Right lobe of liver (tissue), 6 donors: Measurements from ENCODE around the gene ANKH. TPM values are rescaled to one million over a fixed set of nuclear protein-coding genes. Genes with fewer than 3 reads are reported as not detected.

ENCODE experiments used
- ATAC-seq, 4 donors: fragments of 200-7000 bp; cut with Tn5 transposase; one replicate each; pipeline ENCODE4 v1.9.1; 2020; ENCODE audit warnings: mild to moderate bottlenecking in 4 of 4, moderate library complexity in 4 of 4
- DNase-seq, 3 donors: peaks; one replicate each; pipeline ENCODE4 v3.0.0-alpha.2; 2020
- H3K27ac ChIP-seq, 3 donors: fragments of 200-600 bp; one replicate each; pipeline ENCODE4 v1.8.0; 2022
- H3K27me3 ChIP-seq, 2 donors: fragments of 200-600 bp; one replicate each; pipeline ENCODE4 v1.8.0; 2022
- H3K36me3 ChIP-seq, 4 donors: fragments of 200-600 bp; sonication (generic) in 1 of 4; one replicate each; pipeline versions ENCODE4 v1.5.1 to v1.8.0; 2017 to 2022; ENCODE audit warnings: control low read depth in 1 of 4
- H3K4me1 ChIP-seq, 4 donors: fragments of 200-600 bp; sonication (generic) in 1 of 4; one replicate each; pipeline versions ENCODE4 v1.5.1 to v1.8.0; 2017 to 2022; ENCODE audit warnings: control low read depth in 1 of 4
- H3K4me3 ChIP-seq, 3 donors: fragments of 200-600 bp; one replicate each; pipeline ENCODE4 v1.8.0; 2022
- H3K9me3 ChIP-seq, 4 donors: fragments of 200-600 bp; sonication (generic) in 1 of 4; one replicate each; pipeline versions ENCODE4 v1.5.1 to v1.8.0; 2017 to 2022; ENCODE audit warnings: control low read depth in 1 of 4
- POLR2A ChIP-seq: fragments of 450-650 bp; IDR thresholded peaks from one replicate; pipeline ENCODE4 v1.6.1; 2017; ENCODE audit warnings: antibody characterized with exemption, mild to moderate bottlenecking
- WGBS: methylation state at CpG from one replicate; pipeline ENCODE4 v1.1.6; 2018; ENCODE audit warnings: low coverage, low lambda C conversion rate; ENCODE audit not compliant: insufficient coverage; ENCODE audit errors: missing lambda C conversion rate; 5-methylcytosine and 5-hydroxymethylcytosine counted together
- intact Hi-C, 2 donors: fragments of 100-400 bp; cut with DNase I; formaldehyde crosslinking; loops; one replicate each; pipeline versions ENCODE4 v1.11.2 to v1.14.1; 2022
- total RNA-seq, 6 experiments: library from RNA; depleted of rRNA in 2 of 6; stranded (reverse); fragments of >200 nt in 2 of 6; fragmentation: NEBNext Ultra II Directional in 3 of 6; extraction: Animal tissue kit (Norgen Biotek cat#: 25700) in 3 of 6; gene quantifications; one replicate each; pipeline versions ENCODE4 v1.1.0 to v1.2.4, GENCODE V29; 2016 to 2023
- TF ChIP-seq, protein P1 (sequence below), 4 donors: fragments of 200-600 bp in 3 of 4; fragments of 450-650 bp in 1 of 4; IDR thresholded peaks; one replicate each; pipeline versions ENCODE4 v1.5.1 to v1.8.0; 2016 to 2022; ENCODE audit warnings: antibody characterized with exemption in 4 of 4, mild to moderate bottlenecking in 2 of 4
- donor health status: DM: no; HTN: yes; CAD: no.
- donor health status: DM: no; HTN: no; CAD: no.
- donor health status: DM: no; HTN: no; CAD: no.
- donor health status: DM: no; HTN: yes; CAD: no.
- donor health status: DM: no; HTN: yes; CAD: no.

The ANKH gene
- total RNA-seq, 6 experiments from 2014 or later = 38.5 to 121 (median 61.9) TPM

DNA sequence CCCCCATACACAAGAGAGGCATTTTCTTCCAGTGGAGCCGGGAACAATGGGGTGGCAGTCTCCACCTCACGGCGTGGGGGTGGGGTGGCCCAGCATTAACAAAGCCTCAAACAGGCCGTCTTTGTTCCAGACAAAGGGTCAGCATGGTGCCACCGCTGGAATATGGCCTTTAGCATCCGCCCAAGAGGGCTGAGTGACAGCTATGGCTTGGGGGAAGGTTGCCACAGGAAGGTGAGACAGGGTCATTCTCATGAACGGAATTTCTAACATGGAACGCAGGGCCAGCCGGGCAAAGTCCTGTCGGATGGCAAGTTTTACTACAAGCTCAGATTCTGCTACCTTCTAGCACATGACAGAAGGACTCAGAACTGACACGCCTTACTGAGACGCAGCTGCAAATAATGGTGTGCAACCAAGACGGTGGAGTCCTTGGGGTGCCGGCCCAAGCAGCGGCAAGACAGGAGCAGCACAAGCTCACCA lies 143.1 kb downstream of the ANKH start:
- ATAC-seq (peak; percentile 87 to 94 (median 90)), DNase-seq (peak; percentile 76 to 90 (median 89))
- H3K4me1 ChIP-seq = peaks cover 0 to 19% (median 9%) of the 10 kb centered on the region in 4 donors
- no peaks in the 10 kb centered on the region for H3K9me3 ChIP-seq
- no peaks in the 10 kb centered on the region for H3K27me3 ChIP-seq
- no peak overlapping the region for H3K4me3 ChIP-seq
- WGBS = 31% methylated on average over 8 of the region's 15 CpGs
- no peaks in the 10 kb centered on the region for H3K36me3 ChIP-seq
- intact Hi-C loops = loop anchor here in 1 of 2 donors (5.0 kb wide), 1 partner anchor 274 kb away; no protein-coding TSS in a partner anchor
- TF ChIP-seq POLR2A = no peak
- TF ChIP-seq, protein P1, sequence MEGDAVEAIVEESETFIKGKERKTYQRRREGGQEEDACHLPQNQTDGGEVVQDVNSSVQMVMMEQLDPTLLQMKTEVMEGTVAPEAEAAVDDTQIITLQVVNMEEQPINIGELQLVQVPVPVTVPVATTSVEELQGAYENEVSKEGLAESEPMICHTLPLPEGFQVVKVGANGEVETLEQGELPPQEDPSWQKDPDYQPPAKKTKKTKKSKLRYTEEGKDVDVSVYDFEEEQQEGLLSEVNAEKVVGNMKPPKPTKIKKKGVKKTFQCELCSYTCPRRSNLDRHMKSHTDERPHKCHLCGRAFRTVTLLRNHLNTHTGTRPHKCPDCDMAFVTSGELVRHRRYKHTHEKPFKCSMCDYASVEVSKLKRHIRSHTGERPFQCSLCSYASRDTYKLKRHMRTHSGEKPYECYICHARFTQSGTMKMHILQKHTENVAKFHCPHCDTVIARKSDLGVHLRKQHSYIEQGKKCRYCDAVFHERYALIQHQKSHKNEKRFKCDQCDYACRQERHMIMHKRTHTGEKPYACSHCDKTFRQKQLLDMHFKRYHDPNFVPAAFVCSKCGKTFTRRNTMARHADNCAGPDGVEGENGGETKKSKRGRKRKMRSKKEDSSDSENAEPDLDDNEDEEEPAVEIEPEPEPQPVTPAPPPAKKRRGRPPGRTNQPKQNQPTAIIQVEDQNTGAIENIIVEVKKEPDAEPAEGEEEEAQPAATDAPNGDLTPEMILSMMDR (IDR thresholded peaks at IDR 0.05) = no peak
- peak overlapping the region; percentile 72 to 93 (median 83) for H3K27ac ChIP-seq

DNA sequence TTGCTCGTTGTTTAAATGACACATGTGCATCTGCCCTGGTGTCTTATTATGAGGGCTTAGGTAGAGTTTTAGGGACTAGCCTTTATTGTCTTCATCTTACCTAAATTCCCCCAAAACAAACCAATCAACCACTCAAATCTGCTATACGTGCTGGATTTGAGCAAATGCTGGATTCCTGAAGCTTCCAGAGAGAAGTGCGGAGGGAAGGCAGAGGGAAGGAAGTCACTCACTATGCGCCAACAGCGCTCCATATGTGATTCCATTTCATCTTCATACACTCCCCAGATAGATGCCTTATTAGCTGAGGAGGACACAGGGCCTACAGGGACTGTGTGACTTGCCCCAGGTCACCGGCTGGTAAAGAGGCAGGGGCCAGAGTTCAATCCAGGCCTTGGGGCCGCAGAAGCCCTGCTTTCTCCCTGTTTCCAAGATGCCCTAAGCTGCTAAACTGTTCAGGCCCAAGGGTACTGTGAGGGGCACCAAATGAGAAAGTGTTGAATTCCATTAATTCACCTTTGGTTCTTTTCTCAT lies 143.6 kb downstream of the ANKH start:
- no peak overlapping the region for H3K4me3 ChIP-seq
- ATAC-seq (peak; percentile 5 to 38 (median 22)), DNase-seq (no peak)
- H3K4me1 ChIP-seq = peaks cover 0 to 19% (median 9%) of the 10 kb centered on the region in 4 donors
- no peak for TF ChIP-seq POLR2A
- TF ChIP-seq, protein P1 (IDR thresholded peaks at IDR 0.05) = no peak
- H3K27me3 ChIP-seq = no peaks in the 10 kb centered on the region
- H3K36me3 ChIP-seq = no peaks in the 10 kb centered on the region
- H3K27ac ChIP-seq = peak overlapping the region in 2 of 3 donors; percentile 83 to 93
- no peaks in the 10 kb centered on the region for H3K9me3 ChIP-seq
- intact Hi-C loops = loop anchor here in 1 of 2 donors (5.0 kb wide), 1 partner anchor 274 kb away; no protein-coding TSS in a partner anchor
- WGBS = 53% methylated on average over 6 of the region's 7 CpGs

DNA sequence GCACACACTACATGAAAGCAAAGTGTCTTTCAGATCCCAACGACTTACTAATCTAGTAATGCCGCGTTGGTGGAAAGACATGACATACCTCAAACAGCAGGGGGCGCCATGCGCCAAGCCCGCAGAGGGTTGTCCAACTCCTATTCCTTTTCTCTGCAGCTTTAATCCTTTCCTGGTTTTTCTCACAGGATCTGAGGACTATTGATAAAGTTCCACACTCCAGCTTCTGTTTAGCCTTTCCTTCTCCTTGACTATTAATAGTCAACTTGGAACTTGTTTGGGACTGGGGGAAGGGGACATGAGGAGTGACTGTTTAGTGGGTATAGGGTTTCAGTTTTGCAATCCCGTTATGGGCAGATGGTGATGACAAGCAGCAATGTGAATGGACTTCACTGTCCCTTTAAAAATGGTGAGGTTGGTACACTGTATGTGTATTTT lies 144.1 kb downstream of the ANKH start:
- ATAC-seq (peak; percentile 73 to 80 (median 78)), DNase-seq (peak; percentile 80 to 83 (median 83))
- intact Hi-C loops = loop anchor here in 1 of 2 donors (5.0 kb wide), 1 partner anchor 275 kb away; no protein-coding TSS in a partner anchor
- H3K4me1 ChIP-seq = peaks cover 0 to 19% (median 9%) of the 10 kb centered on the region in 4 donors
- H3K9me3 ChIP-seq = no peaks in the 10 kb centered on the region
- no peaks in the 10 kb centered on the region for H3K36me3 ChIP-seq
- H3K4me3 ChIP-seq = no peak overlapping the region
- peak overlapping the region in 2 of 3 donors; percentile 83 to 93 for H3K27ac ChIP-seq
- no peaks in the 10 kb centered on the region for H3K27me3 ChIP-seq
- TF ChIP-seq POLR2A = no peak
- TF ChIP-seq, protein P1 (IDR thresholded peaks at IDR 0.05) = peak; percentile 93 to 97 (median 96)
- WGBS = under 1% methylated on average over 7 of the region's 7 CpGs

DNA sequence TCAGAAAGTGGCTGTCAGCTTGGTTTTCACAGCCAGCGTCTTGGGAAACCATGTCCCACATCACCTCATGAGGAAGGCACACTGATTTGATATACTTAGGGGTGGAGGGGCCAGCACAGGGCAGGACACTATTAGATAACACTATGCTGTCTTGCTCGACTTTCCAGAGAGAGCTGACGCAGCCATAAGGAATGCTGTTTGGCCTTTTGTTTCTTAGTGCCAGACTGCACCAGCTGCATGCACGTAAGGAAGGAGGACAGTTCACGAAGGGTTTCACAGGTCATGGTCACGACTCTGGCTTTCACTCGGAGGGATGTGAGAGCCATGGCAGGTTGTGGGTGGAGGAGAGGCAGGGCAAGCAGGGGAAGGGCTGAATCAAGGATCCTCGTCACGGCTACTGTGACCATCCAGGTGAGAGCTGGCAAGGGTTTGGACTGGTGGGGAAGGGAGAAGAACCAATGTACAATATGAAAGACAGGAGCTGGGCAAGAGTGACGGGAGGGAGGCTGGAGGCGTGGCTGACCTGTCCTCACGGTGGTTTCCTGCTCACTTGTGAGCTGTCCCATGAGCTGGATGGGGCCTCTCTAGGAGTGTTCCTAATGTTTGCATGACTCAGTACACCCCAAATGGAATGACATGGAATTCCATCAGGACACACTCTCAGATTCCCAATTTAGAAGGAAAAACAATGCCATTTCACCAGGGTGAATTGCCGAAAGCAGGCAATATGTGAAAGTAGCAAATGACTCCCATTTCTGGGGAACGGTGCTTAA lies 145.3 kb downstream of the ANKH start:
- DNase-seq = no peak
- Histone ChIP-seq H3K27me3 (no peaks in the 10 kb centered on the region), H3K4me3 (no peak overlapping the region), H3K4me1 (peaks cover 0 to 19% (median 9%) of the 10 kb centered on the region in 4 donors), H3K27ac (no peak overlapping the region), H3K36me3 (no peaks in the 10 kb centered on the region), H3K9me3 (no peaks in the 10 kb centered on the region)
- TF ChIP-seq, protein P1 (IDR thresholded peaks at IDR 0.05) = no peak
- no peak for TF ChIP-seq POLR2A
- 79% methylated on average over 8 of the region's 14 CpGs for WGBS
- ATAC-seq = no peak
- intact Hi-C loops = loop anchor here in 1 of 2 donors (5.0 kb wide), 1 partner anchor 276 kb away; no protein-coding TSS in a partner anchor
